Suprapubic skin (tissue), 4 donors: ENCODE data around the gene MCTP2. TPM values are rescaled to one million over a fixed set of nuclear protein-coding genes. Genes with fewer than 3 reads are reported as not detected.

ENCODE experiments used
- DNase-seq, 2 donors: peaks; one replicate each; pipeline ENCODE4 v3.0.0-alpha.2; 2019; ENCODE audit warnings: low spot score in 2 of 2
- H3K27ac ChIP-seq: fragments of 200-600 bp; sonication (generic); one replicate; pipeline ENCODE4 v1.5.1; 2019
- H3K27me3 ChIP-seq: fragments of 200-600 bp; sonication (generic); one replicate; pipeline ENCODE4 v1.5.1; 2019
- H3K36me3 ChIP-seq: fragments of 200-600 bp; sonication (generic); one replicate; pipeline ENCODE4 v1.5.1; 2019
- H3K4me1 ChIP-seq: fragments of 200-600 bp; sonication (generic); one replicate; pipeline ENCODE4 v1.5.1; 2019
- H3K4me3 ChIP-seq: fragments of 200-600 bp; sonication (generic); one replicate; pipeline ENCODE4 v1.5.1; 2019; ENCODE audit warnings: mild to moderate bottlenecking
- H3K9me3 ChIP-seq: fragments of 200-600 bp; sonication (generic); one replicate; pipeline ENCODE4 v1.5.1; 2019
- CTCF ChIP-seq, 2 donors: fragments of 200-600 bp in 1 of 2; fragments of 450-650 bp in 1 of 2; sonication (generic) in 1 of 2; IDR thresholded peaks; one replicate each; pipeline ENCODE4 v1.5.1; 2016 to 2019; ENCODE audit warnings: antibody characterized with exemption in 2 of 2, mild to moderate bottlenecking in 1 of 2, moderate library complexity in 1 of 2
- EP300 ChIP-seq: sonication (generic); formaldehyde crosslinking; IDR thresholded peaks from one replicate; pipeline ENCODE4 v1.6.1; 2017; ENCODE audit warnings: antibody characterized with exemption
- POLR2A ChIP-seq, 2 donors: fragments of 450-650 bp; IDR thresholded peaks; one replicate each; pipeline ENCODE4 v1.6.1; 2017; ENCODE audit warnings: antibody characterized with exemption in 2 of 2, mild to moderate bottlenecking in 2 of 2, moderate library complexity in 2 of 2
- POLR2AphosphoS5 ChIP-seq, 3 donors: sonication (generic); formaldehyde crosslinking; IDR thresholded peaks; one replicate each; pipeline ENCODE4 v1.6.1; 2017; ENCODE audit warnings: antibody characterized with exemption in 3 of 3
- WGBS: methylation state at CpG from one replicate; pipeline ENCODE4 v1.1.5; 2018; 5-methylcytosine and 5-hydroxymethylcytosine counted together
- total RNA-seq, 4 donors: library from RNA; depleted of rRNA; stranded (reverse); fragments of >200 nt; gene quantifications; one replicate each; pipeline ENCODE4 v1.1.0, GENCODE V29; 2016

MCTP2 gene
- total RNA-seq, 4 donors from 2014 or later = 17.2 to 41.8 (median 20.5) TPM

- TF ChIP-seq POLR2A (IDR thresholded peaks at IDR 0.05) = no peak
- no peak for TF ChIP-seq EP300
- no peak for TF ChIP-seq CTCF (IDR thresholded peaks at IDR 0.05)
- Histone ChIP-seq H3K36me3 (no peaks in the 10 kb centered on the region), H3K4me3 (no peak overlapping the region), H3K9me3 (no peaks in the 10 kb centered on the region), H3K27ac (no peak overlapping the region), H3K4me1 (no peaks in the 10 kb centered on the region), H3K27me3 (no peaks in the 10 kb centered on the region)
- DNase-seq = no peak
- WGBS = 82% methylated on average over 5 of the region's 5 CpGs
Observed at GRCh38 chr15:94411285-94411684, 179.9 kb downstream of the MCTP2 start.

- H3K9me3 ChIP-seq = no peaks in the 10 kb centered on the region
- no peaks in the 10 kb centered on the region for H3K36me3 ChIP-seq
- no peak for DNase-seq
- H3K4me1 ChIP-seq = no peaks in the 10 kb centered on the region
- WGBS = 87% methylated on average over 2 of the region's 2 CpGs
- H3K4me3 ChIP-seq = no peak overlapping the region
- no peak overlapping the region for H3K27ac ChIP-seq
- TF ChIP-seq POLR2A (IDR thresholded peaks at IDR 0.05) (no peak), POLR2AphosphoS5 (IDR thresholded peaks at IDR 0.05) (no peak), CTCF (IDR thresholded peaks at IDR 0.05) (no peak), EP300 (no peak)
- no peaks in the 10 kb centered on the region for H3K27me3 ChIP-seq
Observed at GRCh38 chr15:94411846-94412245, 180.5 kb downstream of the MCTP2 start.

- no peaks in the 10 kb centered on the region for H3K27me3 ChIP-seq
- no peak overlapping the region for H3K4me3 ChIP-seq
- no peaks in the 10 kb centered on the region for H3K9me3 ChIP-seq
- H3K36me3 ChIP-seq = no peaks in the 10 kb centered on the region
- TF ChIP-seq CTCF (IDR thresholded peaks at IDR 0.05) = peak in 1 of 2 donors; percentile 34
- no peak for TF ChIP-seq POLR2AphosphoS5 (IDR thresholded peaks at IDR 0.05)
- WGBS = 36% methylated on average over 6 of the region's 6 CpGs
- H3K27ac ChIP-seq = no peak overlapping the region
- DNase-seq = no peak
- H3K4me1 ChIP-seq = no peaks in the 10 kb centered on the region
Observed at GRCh38 chr15:94412979-94413746, 181.8 kb downstream of the MCTP2 start.

GRCh38 chr15:94414916-94415315 is 183.6 kb downstream of the MCTP2 start:
- DNase-seq = no peak
- no peaks in the 10 kb centered on the region for H3K27me3 ChIP-seq
- no peak overlapping the region for H3K4me3 ChIP-seq
- no peak for TF ChIP-seq EP300
- TF ChIP-seq POLR2AphosphoS5 (IDR thresholded peaks at IDR 0.05) = no peak
- no peak for TF ChIP-seq CTCF (IDR thresholded peaks at IDR 0.05)
- TF ChIP-seq POLR2A (IDR thresholded peaks at IDR 0.05) = no peak
- H3K27ac ChIP-seq = no peak overlapping the region
- no peaks in the 10 kb centered on the region for H3K9me3 ChIP-seq
- no peaks in the 10 kb centered on the region for H3K4me1 ChIP-seq
- no peaks in the 10 kb centered on the region for H3K36me3 ChIP-seq
- WGBS = 87% methylated on average over 2 of the region's 2 CpGs

- no peak for TF ChIP-seq CTCF (IDR thresholded peaks at IDR 0.05)
- DNase-seq = no peak
- Histone ChIP-seq H3K36me3 (no peaks in the 10 kb centered on the region), H3K27ac (no peak overlapping the region), H3K9me3 (no peaks in the 10 kb centered on the region), H3K4me3 (no peak overlapping the region), H3K27me3 (no peaks in the 10 kb centered on the region), H3K4me1 (no peaks in the 10 kb centered on the region)
- WGBS = 86% methylated on average over 7 of the region's 7 CpGs
Observed at GRCh38 chr15:94416267-94416666, 184.9 kb downstream of the MCTP2 start.
